NT2/D1 (cell line): Measurements from ENCODE around the gene LMOD1.

Source experiments
- SUZ12 ChIP-seq: IDR thresholded peaks from 2 replicates; pipeline ENCODE4 v1.6.1; 2011; ENCODE audit not compliant: insufficient read length, insufficient read depth; ENCODE audit errors: extremely low read depth
- YY1 ChIP-seq: IDR thresholded peaks from 2 replicates; pipeline ENCODE4 v1.6.1; 2011; ENCODE audit not compliant: insufficient read length, insufficient read depth
- ZNF274 ChIP-seq: IDR thresholded peaks from 2 replicates; pipeline ENCODE4 v1.6.1; 2011; ENCODE audit warnings: mild to moderate bottlenecking, low read depth, low read length

DNA sequence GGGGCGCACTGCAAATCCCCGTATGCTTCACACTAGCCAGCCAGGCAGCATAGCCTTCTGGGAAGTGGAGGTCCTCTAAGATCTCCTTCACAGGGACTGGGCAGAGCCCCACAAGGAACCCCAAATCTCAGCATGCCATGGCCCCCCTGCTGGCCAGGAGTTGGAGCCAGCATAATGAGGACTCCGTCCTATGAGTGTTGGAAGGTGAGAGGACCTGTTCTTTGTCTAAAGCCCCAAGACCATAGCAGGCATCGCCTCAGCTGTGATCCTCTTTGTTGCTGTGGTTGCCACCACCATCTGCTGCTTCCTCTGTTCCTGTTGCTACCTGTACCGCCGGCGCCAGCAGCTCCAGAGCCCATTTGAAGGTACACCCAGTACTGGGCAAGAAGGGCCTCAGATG is 56.1 kb downstream of the LMOD1 start:
- TF ChIP-seq ZNF274 (no peak), YY1 (no peak), SUZ12 (no peak)
